ENCODE results near the gene IL17RA. TPM values are rescaled to one million over a fixed set of nuclear protein-coding genes. Genes with fewer than 3 reads are reported as not detected.

The IL17RA gene
- total and polyA plus RNA-seq, 2 of the 4 experiments (the other 2 are of a cell fraction), result 5.2 to 15.3 TPM

- H3K4me2 ChIP-seq (ENCODE audit: low read depth, low read length), result no peak overlapping the region
- H3K14ac ChIP-seq (replicated peaks; ENCODE audit: low read depth, low read length), result no peak overlapping the region
- no peak overlapping the region for H2BK15ac ChIP-seq (ENCODE audit: low read depth, low read length)
- 96% methylated on average over 4 of the region's 9 CpGs; no CpG with 5 or more reads in 1 of the 2 experiments for WGBS, 2 experiments (ENCODE audit: extremely low coverage in 2 of 2, insufficient read length in 1 of 2)
- peaks cover 9% of the 10 kb centered on the region; the same call in 1 of the 2 replicates for H4K20me1 ChIP-seq (ENCODE audit: insufficient read depth, low read length)
- intact Hi-C loops (cut with micrococcal nuclease), result no loop called here
- H3K27ac ChIP-seq (ENCODE audit: insufficient read depth, low read length), result no peak overlapping the region
- H2AFZ ChIP-seq (replicated peaks; ENCODE audit: low read length, poor library complexity), result no peak overlapping the region
- H2AK5ac ChIP-seq (ENCODE audit: low read depth, low read length), result no peak overlapping the region
- ATAC-seq (ENCODE audit: low read depth), result no peak
- H3K9ac ChIP-seq (ENCODE audit: low read depth, low read length), result no peak overlapping the region
- H4K91ac ChIP-seq (ENCODE audit: insufficient read depth, low read depth, low read length), result no peak overlapping the region
- H3K79me1 ChIP-seq (ENCODE audit: low read depth in 1 of 2, low read length in 2 of 2), result 0 out of 4 replicates have a peak, but pooled peaks cover 0 to 3% of the 10 kb centered on the region in 2 experiments
- H3K56ac ChIP-seq (ENCODE audit: extremely low read depth, insufficient read depth, low read length), result no peak overlapping the region
- no peak for TF ChIP-seq FOS (IDR thresholded peaks at IDR 0.05; ENCODE audit: low read depth, low read length)
- no peak for TF ChIP-seq CEBPB (IDR thresholded peaks at IDR 0.05; ENCODE audit: low read depth, low read length)
- TF ChIP-seq MAZ (IDR thresholded peaks at IDR 0.05; ENCODE audit: borderline replicate concordance, low read depth, low read length), result no peak
- no peak for TF ChIP-seq MAFK (IDR thresholded peaks at IDR 0.05; ENCODE audit: low read depth, low read length)
- TF ChIP-seq RAD21 (IDR thresholded peaks at IDR 0.05; ENCODE audit: low read length), result no peak
- TF ChIP-seq RCOR1 (IDR thresholded peaks at IDR 0.05; ENCODE audit: insufficient replicate concordance, low read length), result no peak
- TF ChIP-seq NFE2L2 (IDR thresholded peaks at IDR 0.05; ENCODE audit: low read depth, low read length), result no peak
- TF ChIP-seq RFX5 (IDR thresholded peaks at IDR 0.05; ENCODE audit: low read depth, low read length), result no peak
- TF ChIP-seq CTCF (conservative IDR thresholded peaks at IDR 0.05; ENCODE audit: low read depth, low read length), result no peak
- TF ChIP-seq MXI1 (IDR thresholded peaks at IDR 0.05; ENCODE audit: borderline replicate concordance, low read depth, low read length), result no peak
- no peak for TF ChIP-seq SMC3 (IDR thresholded peaks at IDR 0.05; ENCODE audit: low read depth, low read length)
- no peak for TF ChIP-seq USF2 (IDR thresholded peaks at IDR 0.05; ENCODE audit: low read depth, low read length)
- no peak for TF ChIP-seq CHD1 (IDR thresholded peaks at IDR 0.05; ENCODE audit: low read depth, low read length)
- TF ChIP-seq POLR2A (IDR thresholded peaks at IDR 0.05; ENCODE audit: low read depth, low read length), result no peak
- TF ChIP-seq ELK1 (IDR thresholded peaks at IDR 0.05; ENCODE audit: borderline replicate concordance, low read depth, low read length), result no peak
- TF ChIP-seq BHLHE40 (IDR thresholded peaks at IDR 0.05; ENCODE audit: low read depth, low read length), result no peak
- H3K27me3 ChIP-seq (ENCODE audit: control insufficient read depth, insufficient read depth, low read length), result no peaks in the 10 kb centered on the region
- no peak overlapping the region for H4K5ac ChIP-seq (ENCODE audit: low read depth, low read length)
- H2BK20ac ChIP-seq (ENCODE audit: low read depth, low read length), result no peak overlapping the region
- CTCF ChIA-PET, result no interaction called here
- H3K4me3 ChIP-seq (ENCODE audit: insufficient read depth, low read depth, low read length), result no peak overlapping the region
- H3K18ac ChIP-seq (ENCODE audit: low read depth, low read length), result no peak overlapping the region
- peaks cover 10% of the 10 kb centered on the region for H3K9me1 ChIP-seq (ENCODE audit: insufficient read depth, low read length)
- in situ Hi-C loops (cut with MboI; ENCODE audit: low sequenced_read_pairs), result no loop called here
- H4K8ac ChIP-seq (ENCODE audit: low read depth in 2 of 2, low read length in 2 of 2), result no peak overlapping the region
- peaks cover 71% of the 10 kb centered on the region for H3K36me3 ChIP-seq (ENCODE audit: control insufficient read depth, insufficient read depth, low read length)
- no peak overlapping the region for H2BK120ac ChIP-seq (ENCODE audit: low read depth, low read length)
- no peak overlapping the region for H3K23ac ChIP-seq (ENCODE audit: low read depth, low read length)
- POLR2A ChIA-PET (ENCODE audit: unreplicated experiment), result no interaction called here
- dilution Hi-C loops (cut with HindIII; ENCODE audit: low sequenced_read_pairs, unreplicated experiment), result no loop called here
- no TSS peak for BruUV-seq (replicated peaks)
- no peak for DNase-seq
- no peaks in the 10 kb centered on the region for H3K4me1 ChIP-seq (ENCODE audit: control insufficient read depth, insufficient read depth, low read length)
- H3K9me3 ChIP-seq (ENCODE audit: control insufficient read depth, insufficient read depth, low read length), result no peaks in the 10 kb centered on the region
- no peak overlapping the region for H2BK5ac ChIP-seq (ENCODE audit: low read depth, low read length, poor library complexity, severe bottlenecking)
- H3K4ac ChIP-seq (ENCODE audit: low read depth, low read length), result no peak overlapping the region
- H2AK9ac ChIP-seq (replicated peaks; ENCODE audit: low read depth, low read length, poor library complexity), result peak overlapping the region; percentile 72
These were observed 18.6 kb downstream of the IL17RA start for GRCh38 chr22:17103351-17103750.
